IMR-90 (cell line): Measurements from ENCODE around the gene MTCL1.

ENCODE experiments used
- CHD1 ChIP-seq: IDR thresholded peaks from 2 replicates; pipeline ENCODE4 v1.6.1; 2012; ENCODE audit warnings: low read depth, low read length, improper control_type of control experiment
- CTCF ChIP-seq: conservative IDR thresholded peaks from 2 replicates; pipeline ENCODE4 v1.5.1; 2012; ENCODE audit warnings: mild to moderate bottlenecking, low read depth, low read length, improper control_type of control experiment

GRCh38 chr18:8866679-8867078 lies 161.3 kb downstream of the MTCL1 start:
- TF ChIP-seq CTCF (no peak), CHD1 (no peak)
